Panc1 (cell line): ENCODE results near the gene C1orf198.

Source experiments
- CTCF ChIP-seq: fragments of 450-650 bp; IDR thresholded peaks from 2 replicates; pipeline ENCODE4 v1.5.1; 2017; ENCODE audit warnings: mild to moderate bottlenecking
- POLR2AphosphoS5 ChIP-seq: IDR thresholded peaks from 2 replicates; pipeline ENCODE4 v1.6.1; 2012; ENCODE audit warnings: mild to moderate bottlenecking, low read depth, low read length, moderate library complexity
- REST ChIP-seq, 2 experiments: IDR thresholded peaks; 2 replicates each; pipeline ENCODE4 v1.6.1; 2011 to 2012; ENCODE audit warnings: low read depth in 2 of 2, control low read depth in 1 of 2, low read length in 1 of 2, mild to moderate bottlenecking in 1 of 2, moderate library complexity in 1 of 2; ENCODE audit not compliant: insufficient read depth in 1 of 2

- TF ChIP-seq CTCF (no peak), REST (IDR thresholded peaks at IDR 0.05; ENCODE audit: insufficient read depth in 1 of 2, low read depth in 2 of 2, low read length in 1 of 2) (no peak), POLR2AphosphoS5 (no peak)
Observed at GRCh38 chr1:230791986-230792564, 76.2 kb downstream of the C1orf198 start.
